ENCODE results near the gene PRDX5. TPM values are rescaled to one million over a fixed set of nuclear protein-coding genes. Genes with fewer than 3 reads are reported as not detected.

PRDX5 gene
- total RNA-seq, 2 experiments from 2014 or later, result 137 to 139 TPM

GRCh38 chr11:64291752-64292459 lies 26.0 kb upstream of the PRDX5 start:
- no peak overlapping the region for H3K4me3 Mint-ChIP-seq
- CTCF ChIA-PET, result interaction anchor here (1.5 to 1.8 kb wide), 2 partner anchors 9 to 12 kb away, joined by 8 to 11 read pairs; no protein-coding TSS in a partner anchor
- H3K36me3 Mint-ChIP-seq (ENCODE audit: low read depth), result peaks cover 6% of the 10 kb centered on the region
- H3K27ac Mint-ChIP-seq, result no peak overlapping the region
- peaks cover 51% of the 10 kb centered on the region for H3K27me3 Mint-ChIP-seq
- DNase-seq, result no peak
- no peaks in the 10 kb centered on the region for H3K9me3 Mint-ChIP-seq
- POLR2A ChIA-PET, result interaction anchor here (1.0 to 1.4 kb wide), 2 partner anchors 9 to 12 kb away, joined by 3 read pairs; no protein-coding TSS in a partner anchor
- H3K4me1 Mint-ChIP-seq, result peaks cover 12% of the 10 kb centered on the region

- CTCF ChIA-PET, result interaction anchor here (1.5 to 1.8 kb wide), 2 partner anchors 8 to 12 kb away, joined by 8 to 11 read pairs; no protein-coding TSS in a partner anchor
- no peak overlapping the region for H3K27ac Mint-ChIP-seq
- peaks cover 11% of the 10 kb centered on the region for H3K4me1 Mint-ChIP-seq
- peaks cover 59% of the 10 kb centered on the region for H3K27me3 Mint-ChIP-seq
- H3K36me3 Mint-ChIP-seq (ENCODE audit: low read depth), result peaks cover 6% of the 10 kb centered on the region
- no peaks in the 10 kb centered on the region for H3K9me3 Mint-ChIP-seq
- POLR2A ChIA-PET, result interaction anchor here (0.9 to 1.4 kb wide), 3 partner anchors 8 to 88 kb away, joined by 3 read pairs; no protein-coding TSS in a partner anchor
- H3K4me3 Mint-ChIP-seq, result peak overlapping the region; percentile 30
- no peak for DNase-seq
These were observed 25.3 kb upstream of the PRDX5 start for GRCh38 chr11:64292460-64293254.

- H3K36me3 Mint-ChIP-seq (ENCODE audit: low read depth), result peaks cover 6% of the 10 kb centered on the region
- DNase-seq, result no peak
- CTCF ChIA-PET, result interaction anchor here (1.3 to 1.5 kb wide), 2 partner anchors 23 to 107 kb away, joined by 3 to 4 read pairs; no protein-coding TSS in a partner anchor
- no peak overlapping the region for H3K4me3 Mint-ChIP-seq
- no peaks in the 10 kb centered on the region for H3K9me3 Mint-ChIP-seq
- POLR2A ChIA-PET, result interaction anchor here (1.2 kb wide), 1 partner anchor 10 kb away, joined by 4 read pairs; the partner anchor contains the start of gene ESRRA
- peaks cover 77% of the 10 kb centered on the region for H3K27me3 Mint-ChIP-seq
- H3K4me1 Mint-ChIP-seq, result peaks cover 13% of the 10 kb centered on the region
- H3K27ac Mint-ChIP-seq, result no peak overlapping the region
These were observed 23.1 kb upstream of the PRDX5 start for GRCh38 chr11:64294774-64295173.

- no peak overlapping the region for H3K4me3 Mint-ChIP-seq
- peaks cover 2% of the 10 kb centered on the region for H3K36me3 Mint-ChIP-seq (ENCODE audit: low read depth)
These were observed 22.2 kb upstream of the PRDX5 start for GRCh38 chr11:64295760-64296159.

GRCh38 chr11:64296236-64296635 lies 21.7 kb upstream of the PRDX5 start:
- ChIA-PET CTCF (no interaction called here), POLR2A (interaction anchor here (1.7 kb wide), 1 partner anchor 105 kb away, joined by 4 read pairs; no protein-coding TSS in a partner anchor)
- no peak for DNase-seq
- Mint-ChIP-seq H3K36me3 (ENCODE audit: low read depth) (no peaks in the 10 kb centered on the region), H3K4me1 (peaks cover 22% of the 10 kb centered on the region), H3K4me3 (no peak overlapping the region), H3K9me3 (no peaks in the 10 kb centered on the region), H3K27me3 (peaks cover 78% of the 10 kb centered on the region), H3K27ac (no peak overlapping the region)

More at GRCh38 chr11:64295760-64296159, 22.2 kb upstream of the PRDX5 start:
- Mint-ChIP-seq H3K27ac (no peak overlapping the region), H3K4me1 (peaks cover 20% of the 10 kb centered on the region), H3K27me3 (peaks cover 78% of the 10 kb centered on the region), H3K9me3 (no peaks in the 10 kb centered on the region)
- POLR2A ChIA-PET, result interaction anchor here (1.7 kb wide), 1 partner anchor 104 kb away, joined by 4 read pairs; no protein-coding TSS in a partner anchor
- DNase-seq, result no peak
- CTCF ChIA-PET, result interaction anchor here (1.3 kb wide), 1 partner anchor 108 kb away, joined by 3 read pairs; no protein-coding TSS in a partner anchor

- Mint-ChIP-seq H3K27ac (no peak overlapping the region), H3K36me3 (ENCODE audit: low read depth) (no peaks in the 10 kb centered on the region), H3K9me3 (no peaks in the 10 kb centered on the region), H3K4me1 (peaks cover 27% of the 10 kb centered on the region), H3K4me3 (no peak overlapping the region), H3K27me3 (peaks cover 82% of the 10 kb centered on the region)
- CTCF ChIA-PET, result interaction anchor here (1.7 kb wide), 1 partner anchor 297 kb away, joined by 3 read pairs; no protein-coding TSS in a partner anchor
- DNase-seq, result no peak
- POLR2A ChIA-PET, result interaction anchor here (1.7 kb wide), 1 partner anchor 106 kb away, joined by 4 read pairs; no protein-coding TSS in a partner anchor
These were observed 20.9 kb upstream of the PRDX5 start for GRCh38 chr11:64296830-64297698.

- CTCF ChIA-PET, result interaction anchor here (1.2 to 1.7 kb wide), 3 partner anchors 93 to 297 kb away, joined by 3 to 4 read pairs (median 3); no protein-coding TSS in a partner anchor
- DNase-seq, result no peak
These were observed 20.1 kb upstream of the PRDX5 start for GRCh38 chr11:64297699-64298358.

GRCh38 chr11:64298966-64299846 lies 18.7 kb upstream of the PRDX5 start:
- CTCF ChIA-PET, result interaction anchor here (1.0 to 1.7 kb wide), 5 partner anchors 15 to 299 kb away, joined by 3 to 5 read pairs (median 3); partner anchors contain the start of gene BAD
- H3K9me3 Mint-ChIP-seq, result no peaks in the 10 kb centered on the region
- DNase-seq, result no peak
- peaks cover 32% of the 10 kb centered on the region for H3K4me1 Mint-ChIP-seq
- H3K27me3 Mint-ChIP-seq, result peaks cover 65% of the 10 kb centered on the region
- no peaks in the 10 kb centered on the region for H3K36me3 Mint-ChIP-seq (ENCODE audit: low read depth)
- H3K4me3 Mint-ChIP-seq, result no peak overlapping the region
- POLR2A ChIA-PET, result no interaction called here
- H3K27ac Mint-ChIP-seq, result no peak overlapping the region

More at GRCh38 chr11:64297699-64298358, 20.1 kb upstream of the PRDX5 start:
- Mint-ChIP-seq H3K9me3 (no peaks in the 10 kb centered on the region), H3K27me3 (peaks cover 78% of the 10 kb centered on the region), H3K36me3 (ENCODE audit: low read depth) (no peaks in the 10 kb centered on the region), H3K4me3 (no peak overlapping the region), H3K4me1 (peaks cover 24% of the 10 kb centered on the region), H3K27ac (no peak overlapping the region)
- POLR2A ChIA-PET, result no interaction called here

GRCh38 chr11:64299847-64300648 lies 17.9 kb upstream of the PRDX5 start, which contains the start of gene CATSPERZ:
CATSPERZ (plus strand) TSS chr11:64300358; CDS start chr11:64300411, 53 bp downstream.
- Mint-ChIP-seq H3K27me3 (peaks cover 60% of the 10 kb centered on the region), H3K36me3 (ENCODE audit: low read depth) (no peaks in the 10 kb centered on the region), H3K27ac (no peak within 1 kb of the TSS), H3K4me1 (peaks cover 34% of the 10 kb centered on the region), H3K9me3 (no peaks in the 10 kb centered on the region), H3K4me3 (peak within 1 kb of the TSS; percentile 47)
- no peak for DNase-seq
- ChIA-PET POLR2A (interaction anchor here (0.8 to 5.4 kb wide), 12 partner anchors 8 to 300 kb away, joined by 3 to 77 read pairs (median 4); partner anchors contain the start of genes BAD, FERMT3, GPR137 and PRDX5), CTCF (interaction anchor here (1.0 to 6.3 kb wide), 22 partner anchors 8 to 299 kb away, joined by 3 to 154 read pairs (median 8); partner anchors contain the start of genes BAD, FERMT3, FKBP2 and GPR137)

All from activated CD4-positive, alpha-beta memory T cell treated with anti-CD3 and anti-CD28 coated beads, Interleukin-2, amount 10 ng/mL, durations not matched to agents 7 days and 5 days (primary cell).